ENCODE results near the gene TLE3. TPM values are rescaled to one million over a fixed set of nuclear protein-coding genes. Genes with fewer than 3 reads are reported as not detected.

Gene TLE3
- polyA plus RNA-seq, 1 donor: 32.5 TPM

DNA sequence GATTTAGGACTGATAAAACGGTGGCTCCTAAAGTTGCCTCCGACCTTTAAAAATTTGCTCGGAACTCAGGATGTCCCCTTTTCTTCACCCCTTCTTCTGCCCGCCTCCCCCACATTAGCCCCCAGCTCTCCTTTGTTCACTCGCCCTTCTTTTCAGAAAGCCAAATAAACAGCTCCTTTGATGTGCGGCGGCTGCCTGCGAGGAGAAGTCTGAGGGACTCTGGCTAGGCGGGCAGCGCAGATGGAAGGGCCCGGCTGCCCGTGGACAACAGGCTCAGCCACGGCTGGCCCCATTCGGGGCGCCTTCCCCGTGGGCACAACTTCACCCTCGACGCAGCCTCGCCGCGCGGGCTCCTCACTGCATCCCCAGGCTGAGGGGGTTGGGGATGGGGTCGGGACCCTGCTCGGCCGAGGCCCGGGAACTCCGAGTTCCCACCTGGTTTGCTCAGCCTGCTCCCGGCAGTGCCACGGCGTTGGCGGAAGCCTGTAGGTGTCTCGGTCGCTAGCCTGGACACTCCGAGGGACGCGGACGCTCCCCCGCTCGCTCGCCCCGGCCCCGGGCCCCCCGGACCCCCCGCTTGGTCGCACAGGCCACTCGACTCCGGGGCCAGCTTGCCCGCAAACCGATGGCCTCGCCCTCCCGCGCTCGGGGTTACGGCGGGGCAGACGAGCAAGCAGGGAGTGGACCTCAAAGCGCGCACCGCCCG, 897 bp upstream of the TLE3 start:
- DNase-seq: peak; percentile 70

DNA sequence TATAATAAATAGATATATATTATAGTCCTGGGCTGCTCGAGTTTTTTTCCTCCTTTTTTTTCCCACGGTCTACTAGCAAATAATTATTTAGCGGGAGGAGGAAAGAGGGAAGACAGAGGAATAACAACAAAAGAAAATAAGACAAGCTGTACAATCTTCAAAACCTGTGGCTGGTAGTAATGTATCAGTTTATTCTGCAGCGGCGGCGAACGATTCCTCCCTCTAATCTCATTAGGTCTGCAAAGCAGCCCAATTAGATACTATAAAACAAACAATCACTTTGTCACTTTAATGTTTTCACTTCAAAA, 390 bp upstream of the TLE3 start:
- DNase-seq: no peak

DNA sequence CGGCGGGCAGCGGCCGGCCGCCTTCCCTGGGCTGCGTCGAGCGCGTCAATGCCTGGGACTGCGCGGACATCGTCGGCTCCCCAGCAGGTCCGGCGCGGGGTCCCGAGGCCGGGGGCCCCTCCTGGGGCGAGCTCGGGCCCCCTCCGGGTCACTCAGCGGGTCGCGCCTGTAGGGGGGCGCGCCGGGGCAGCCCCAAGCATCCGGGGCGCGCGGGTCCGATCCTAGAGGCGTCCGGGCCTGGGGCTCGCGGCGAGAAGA, 725 bp downstream of the TLE3 start:
- DNase-seq: no peak

DNA sequence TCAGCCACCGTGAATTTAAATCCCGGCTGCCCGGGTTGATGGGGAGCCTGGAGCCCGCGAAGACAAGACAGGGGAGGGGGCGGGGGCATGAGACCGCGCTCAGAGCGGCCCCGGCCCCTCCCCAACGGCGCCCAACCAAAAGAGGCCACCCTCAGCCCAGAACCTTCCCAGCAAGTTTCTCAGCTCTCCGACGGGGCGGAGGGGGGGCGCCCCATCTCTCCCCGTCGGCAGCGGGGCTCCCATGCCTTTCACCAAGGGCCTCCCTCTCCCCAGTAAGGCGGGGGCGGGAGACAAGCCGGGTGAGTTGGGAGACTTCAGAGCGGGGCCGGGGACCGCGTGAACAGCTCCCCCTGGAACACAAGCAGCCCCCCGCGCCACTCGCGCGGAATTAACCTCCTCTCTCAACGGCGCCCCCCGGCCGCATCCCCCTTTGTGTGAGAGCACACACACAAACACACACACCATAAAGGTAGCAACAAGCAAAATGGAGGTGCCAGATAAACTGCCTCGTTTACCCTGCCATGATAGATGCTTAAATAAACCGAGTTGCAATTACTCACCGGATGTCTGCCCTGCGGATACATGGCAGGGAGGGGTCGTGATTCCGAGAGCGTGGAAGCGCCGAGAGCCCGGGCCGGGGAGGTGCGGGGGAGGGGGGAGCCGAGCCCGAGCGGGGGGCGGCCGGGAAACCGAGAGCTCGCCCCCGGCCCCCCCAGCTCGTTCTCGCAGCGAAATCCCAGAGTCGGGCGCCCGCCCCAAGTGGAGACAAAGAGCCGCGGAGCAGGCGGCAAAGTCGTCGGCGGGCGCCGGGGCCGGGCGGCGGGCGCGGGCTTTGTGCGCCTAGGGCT, 1.3 kb downstream of the TLE3 start:
- DNase-seq: no peak

GRCh38 chr15:70095408-70096214, 2.1 kb downstream of the TLE3 start:
- no peak for DNase-seq

- no peak for DNase-seq
Observed at GRCh38 chr15:70094690-70095311, 2.9 kb downstream of the TLE3 start.

DNA sequence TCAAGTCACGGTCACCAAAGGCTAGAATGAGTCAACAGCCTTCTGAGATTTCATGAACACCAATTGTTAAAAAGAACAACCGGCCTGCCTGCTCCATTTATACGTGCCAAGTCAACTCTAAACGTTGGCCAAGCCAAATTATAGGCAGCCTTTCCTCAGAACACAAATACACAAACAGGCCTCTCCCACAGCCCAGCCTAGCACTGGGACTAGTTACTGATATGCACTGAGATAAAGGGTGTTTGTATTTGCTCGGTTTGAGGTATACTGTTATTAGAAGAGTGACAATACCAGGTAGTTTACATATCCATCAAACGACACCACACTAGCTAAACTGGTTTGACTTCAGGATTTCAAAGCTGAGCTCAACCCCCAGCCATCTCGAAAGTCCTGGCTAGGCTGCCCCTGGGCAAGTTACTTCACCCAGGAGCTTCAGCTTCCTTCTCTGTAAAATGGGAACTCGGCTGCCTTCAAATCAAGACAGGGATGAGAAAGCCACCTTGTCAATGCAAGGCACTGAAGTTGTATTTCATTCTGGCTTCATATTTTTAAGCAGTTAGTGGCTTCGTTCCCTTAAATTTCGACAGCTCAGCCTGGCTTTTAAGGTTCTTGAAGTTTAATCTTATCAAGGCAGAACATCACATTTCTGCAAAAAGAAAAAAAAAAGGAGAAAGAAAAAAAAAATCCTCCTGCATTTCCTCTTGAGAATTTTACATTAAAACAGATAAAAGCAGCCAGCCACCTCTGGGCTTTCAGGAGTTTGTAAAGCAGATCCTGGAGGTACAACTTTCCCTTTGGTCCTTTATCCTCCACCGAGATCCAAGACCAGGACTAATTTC, 4.0 kb downstream of the TLE3 start:
- DNase-seq: no peak

DNA sequence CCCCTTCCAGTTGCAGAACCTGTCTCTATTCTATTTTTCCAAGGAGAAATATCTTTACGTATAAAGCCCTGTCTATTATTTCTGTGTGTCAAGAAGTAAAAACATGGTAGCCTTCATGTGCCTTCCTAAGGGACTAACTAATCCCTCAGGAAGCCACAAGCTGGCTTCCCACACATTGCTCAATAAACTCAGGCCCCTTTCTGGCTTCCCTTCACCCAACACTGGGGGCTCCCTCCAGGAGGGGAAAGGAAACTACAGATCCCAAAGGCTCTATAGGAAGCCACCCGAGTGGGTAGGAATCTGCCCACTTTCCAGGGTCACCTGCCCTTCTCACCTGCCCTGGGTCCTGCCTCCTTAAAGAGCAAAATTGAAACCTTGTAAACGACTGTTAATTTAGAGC, 4.6 kb downstream of the TLE3 start:
- DNase-seq: no peak

DNA sequence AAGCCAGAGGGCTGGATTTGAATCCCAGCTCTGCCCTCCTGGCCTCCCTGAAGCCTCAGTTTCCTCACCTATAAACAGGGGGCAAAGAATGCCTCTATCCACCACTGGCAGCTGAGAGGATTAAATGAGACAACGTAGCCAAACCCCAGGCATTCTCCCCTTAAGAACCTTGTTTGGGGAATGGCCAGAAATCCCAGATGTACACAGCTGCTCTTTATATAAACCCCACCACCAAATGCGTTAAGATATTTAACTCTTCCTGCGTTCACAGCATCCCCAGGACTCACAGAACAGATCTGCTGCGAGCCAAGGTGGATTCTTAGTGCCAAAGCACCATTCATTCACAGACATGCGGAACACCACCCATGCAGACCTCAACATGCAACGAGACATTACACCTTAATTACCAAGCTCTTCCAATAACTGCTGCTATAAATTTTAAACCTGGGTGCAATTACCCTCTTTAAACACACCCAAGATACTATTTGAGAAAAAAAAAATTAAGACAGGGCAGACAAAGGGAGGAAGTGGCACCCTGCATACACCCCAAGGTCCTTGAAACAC, 5.2 kb downstream of the TLE3 start:
- DNase-seq: no peak

DNA sequence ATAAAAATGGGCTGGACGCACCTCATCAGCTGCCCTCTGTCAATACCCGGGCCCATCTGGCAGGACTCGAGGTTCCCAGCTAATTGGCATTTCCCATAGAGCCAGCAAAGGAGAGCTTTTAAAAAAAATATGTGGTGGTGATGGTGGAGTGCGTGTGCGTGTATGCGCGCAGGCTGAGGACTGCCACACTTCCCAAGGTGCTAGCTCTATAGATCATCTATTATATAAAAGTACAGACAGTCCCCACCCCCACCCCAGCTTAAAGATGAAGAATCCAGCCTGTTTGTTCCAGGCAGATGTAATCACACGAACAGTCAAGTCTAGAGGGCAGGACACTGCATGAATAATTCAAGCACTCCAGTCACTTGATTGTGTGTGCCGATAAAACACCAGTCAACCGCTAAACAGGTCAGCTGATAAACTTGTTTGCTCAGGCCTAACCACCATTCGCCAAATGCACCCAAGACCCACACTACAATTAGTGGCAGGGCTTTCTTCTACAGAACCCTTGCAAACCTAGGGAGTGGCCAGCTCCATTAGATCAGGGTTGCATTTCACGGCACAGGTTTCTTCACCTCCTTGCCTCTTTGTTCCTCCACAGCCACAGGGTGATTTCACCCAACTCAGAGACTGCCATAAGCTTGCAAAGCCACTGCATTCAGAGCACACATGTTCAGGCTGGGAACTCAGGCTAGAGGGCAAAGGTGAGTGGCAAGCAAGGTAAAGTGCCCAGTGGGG, 5.8 kb downstream of the TLE3 start:
- DNase-seq: no peak

- no peak for DNase-seq
Observed at GRCh38 chr15:70090436-70091296, 7.1 kb downstream of the TLE3 start.

DNA sequence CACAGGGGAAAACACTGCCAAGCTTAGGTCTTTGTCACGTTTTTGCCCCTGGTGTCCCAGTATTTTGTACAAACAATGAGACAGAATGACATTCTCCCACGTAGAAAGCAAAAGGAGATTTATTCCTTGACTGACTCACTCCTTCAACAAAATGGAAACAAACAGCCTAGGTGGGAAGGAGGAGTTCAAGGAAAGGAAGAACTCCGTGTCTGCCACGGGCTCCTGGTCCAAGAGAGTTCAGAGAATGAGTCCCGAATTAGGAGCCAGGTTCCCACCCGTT, 8.1 kb downstream of the TLE3 start:
- DNase-seq: no peak

GRCh38 chr15:70088887-70089691, 8.6 kb downstream of the TLE3 start:
- no peak for DNase-seq

DNA sequence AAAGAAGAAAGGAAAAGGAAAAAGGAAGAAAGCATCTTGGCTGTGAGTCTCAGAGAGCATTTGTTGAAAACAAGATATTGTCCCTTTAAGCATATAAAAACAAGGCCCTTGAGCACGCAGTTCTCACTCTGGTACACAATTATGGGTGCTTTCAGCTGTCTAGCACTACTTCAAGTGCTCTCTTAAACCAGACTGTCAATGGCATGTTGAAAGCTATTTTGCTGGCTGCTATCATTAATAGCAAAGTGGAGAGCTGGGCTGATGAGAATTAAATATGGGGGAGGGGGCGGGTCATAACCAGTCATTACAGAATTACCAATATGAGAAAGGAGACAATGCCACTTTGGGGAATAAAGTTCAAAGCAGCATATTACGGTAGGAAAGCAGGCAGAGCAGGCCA, 9.3 kb downstream of the TLE3 start:
- DNase-seq: no peak

DNA sequence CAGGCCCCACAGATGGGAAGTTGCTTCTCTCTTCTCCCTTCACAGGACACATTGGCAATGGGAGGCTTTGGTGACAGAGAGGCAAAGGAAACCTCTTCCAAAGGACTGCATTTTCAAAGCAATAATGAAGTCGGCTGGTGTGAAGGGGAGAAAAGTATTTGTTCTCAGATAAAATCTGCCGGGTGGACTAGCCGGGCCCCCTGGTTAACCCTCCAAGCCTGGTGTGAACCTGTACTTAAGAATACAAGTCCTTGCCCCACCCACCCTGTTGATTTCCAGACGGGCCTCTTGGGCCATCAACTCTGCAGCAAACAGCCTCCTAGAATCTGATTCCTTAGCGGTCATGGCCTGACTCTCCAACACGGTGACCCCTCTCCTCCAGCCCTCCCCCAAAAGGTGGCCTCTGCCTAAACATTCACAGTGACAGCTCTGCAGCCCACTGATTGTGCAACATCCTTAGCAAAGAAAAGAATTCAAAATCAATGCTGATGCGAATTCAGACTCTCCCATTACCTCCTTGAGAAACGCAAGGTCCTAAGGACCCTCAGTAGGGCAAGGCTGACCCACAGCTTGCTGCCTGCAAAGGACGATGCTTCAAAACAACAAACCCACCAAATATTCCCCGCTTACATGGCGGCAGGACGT, 9.9 kb downstream of the TLE3 start:
- DNase-seq: no peak

GRCh38 chr15:70086636-70087035, 11.1 kb downstream of the TLE3 start:
- no peak for DNase-seq

DNA sequence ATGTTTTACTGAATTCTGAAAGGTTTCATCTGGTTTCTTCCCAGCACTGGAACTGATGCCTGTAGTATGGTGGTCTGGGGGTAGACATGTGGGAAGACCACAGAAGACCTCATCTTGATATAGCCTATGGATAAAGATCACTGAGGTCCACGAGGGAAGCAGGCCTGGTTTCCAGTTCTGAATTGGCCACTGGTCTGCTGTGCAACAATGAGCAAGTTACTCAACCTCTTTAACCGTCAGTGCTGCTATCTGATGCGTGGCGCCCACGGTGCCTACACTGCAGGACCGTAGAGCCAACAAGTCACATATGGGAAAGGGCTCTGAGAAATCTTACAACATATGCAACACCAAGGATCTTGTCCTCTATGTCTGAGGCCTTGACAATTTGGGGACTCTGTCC, 13.3 kb downstream of the TLE3 start:
- no peak for DNase-seq

GRCh38 chr15:70083946-70084345, 13.8 kb downstream of the TLE3 start:
- DNase-seq: no peak

GRCh38 chr15:70083418-70083817, 14.3 kb downstream of the TLE3 start:
- DNase-seq: no peak
